Stimulated activated CD8-positive, alpha-beta memory T cell treated with anti-CD3 and anti-CD28 coated beads, Interleukin-12 subunit alpha, Interleukin-12 subunit beta, amount 100 ng/mL, for 24 hours (primary cell): ENCODE results near the gene OPHN1.
"Not testable (repeated sequence)": the region's sequence is repeated elsewhere in the genome, so short reads cannot be mapped to it uniquely, and the experiment has no call there.

ENCODE experiments used
- DNase-seq: peaks from one replicate; pipeline ENCODE4 v3.0.0-alpha.2; 2020; ENCODE audit errors: extremely low read depth

Gene OPHN1

DNA sequence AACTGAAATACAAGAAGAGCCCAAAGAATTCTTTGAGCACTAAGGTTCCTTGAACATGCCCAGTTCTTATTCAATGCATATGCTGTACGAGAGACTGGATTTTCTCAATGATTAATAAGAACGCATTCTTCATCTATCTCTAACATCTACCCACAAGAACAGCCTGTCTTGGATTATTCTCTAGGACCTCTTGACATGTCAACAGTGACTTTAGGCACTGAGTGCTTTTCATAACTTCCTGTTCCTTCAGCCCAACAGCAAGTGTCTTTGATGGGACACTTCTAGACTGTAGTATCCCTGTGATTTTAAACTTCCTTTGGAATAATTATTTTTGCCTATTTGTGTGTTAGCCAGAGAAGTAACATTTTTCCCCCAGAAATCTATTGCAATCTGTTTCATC, 69.3 kb downstream of the OPHN1 start:
- no peak for DNase-seq

DNA sequence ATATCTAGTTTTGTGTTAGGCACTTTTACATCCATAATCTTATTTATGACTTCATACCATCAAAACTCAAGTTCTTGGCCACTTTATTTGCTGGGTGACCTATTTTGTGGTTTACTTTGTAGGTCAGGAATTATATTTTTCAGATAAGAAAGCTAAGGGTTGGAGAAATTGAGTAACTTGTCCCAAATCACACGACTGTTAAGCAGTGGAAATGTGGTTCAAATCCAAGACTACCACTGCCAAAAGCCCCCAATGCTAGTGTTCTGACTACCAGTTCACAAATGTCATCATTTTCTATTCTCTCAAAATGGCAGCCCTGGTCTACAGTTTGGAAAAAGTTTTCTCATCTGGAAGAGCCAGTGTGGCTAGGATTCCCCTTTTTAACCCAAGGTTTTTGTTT, 74.6 kb downstream of the OPHN1 start:
- no peak for DNase-seq

DNA sequence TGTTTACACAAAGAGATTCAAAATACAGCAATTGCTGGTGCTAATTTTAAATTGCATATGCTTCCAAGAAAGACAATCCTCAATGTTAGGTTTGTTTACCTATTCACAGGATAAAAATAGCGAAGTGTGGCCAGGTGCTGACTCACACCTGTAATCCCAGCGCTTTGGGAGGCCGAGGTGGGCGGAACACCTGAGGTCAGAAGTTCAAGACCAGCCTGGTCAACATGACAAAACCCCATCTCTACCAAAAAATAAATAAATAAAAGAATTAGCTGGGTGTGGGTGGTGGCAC, 77.7 kb downstream of the OPHN1 start:
- no peak for DNase-seq

DNA sequence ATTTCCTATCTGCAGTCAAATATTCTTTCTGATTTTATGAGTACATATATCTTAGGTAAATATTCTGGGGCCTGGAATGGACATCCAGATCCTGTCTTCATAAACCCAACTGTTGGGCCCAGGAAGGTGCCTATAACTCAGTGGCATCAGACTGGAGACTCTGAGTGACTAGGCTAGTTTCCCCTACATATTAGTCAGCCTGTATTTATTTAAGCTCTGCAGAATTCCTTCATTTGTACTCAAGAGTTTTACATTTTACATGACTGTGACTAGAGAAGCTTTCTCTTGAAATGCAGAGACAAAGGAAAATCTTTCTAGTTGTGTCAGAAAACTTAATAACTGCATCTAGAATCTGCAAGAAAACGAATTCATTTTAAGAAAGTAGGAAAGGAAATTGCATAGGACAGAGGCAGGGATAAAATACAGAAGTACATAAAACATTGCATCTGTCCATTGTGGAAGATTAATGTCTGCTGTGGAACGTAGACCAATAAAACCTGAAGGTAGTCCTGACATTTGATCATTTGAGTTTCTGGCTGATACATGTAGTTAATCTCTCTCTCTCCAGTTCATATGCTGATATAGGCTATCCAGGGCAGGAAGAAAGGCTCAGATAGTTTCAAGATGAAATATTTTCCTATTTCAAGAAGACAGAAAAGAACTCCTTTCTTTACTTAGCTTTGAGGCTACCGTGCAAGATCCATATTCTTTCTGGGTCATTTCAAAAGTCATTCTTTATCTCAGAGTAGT, 78.2 kb downstream of the OPHN1 start:
- no peak for DNase-seq

DNA sequence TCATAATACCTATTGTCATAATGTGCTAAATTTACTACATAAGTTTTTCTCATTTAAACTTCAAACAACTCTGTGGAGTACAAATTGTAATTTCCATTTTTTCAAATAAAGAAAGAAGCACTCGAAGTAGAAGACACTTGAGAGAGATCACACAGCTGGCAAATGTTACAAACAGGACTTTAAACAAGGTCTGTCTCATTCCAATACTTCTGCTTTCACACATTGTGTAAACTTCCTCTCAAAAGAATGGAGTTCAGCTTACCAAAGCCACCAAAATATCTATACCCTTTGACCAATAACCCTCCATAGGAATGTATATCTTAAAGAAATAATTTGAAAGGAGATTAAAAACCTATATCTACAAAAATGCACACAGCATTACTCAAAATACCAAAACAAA, 88.3 kb downstream of the OPHN1 start:
- DNase-seq: no peak

DNA sequence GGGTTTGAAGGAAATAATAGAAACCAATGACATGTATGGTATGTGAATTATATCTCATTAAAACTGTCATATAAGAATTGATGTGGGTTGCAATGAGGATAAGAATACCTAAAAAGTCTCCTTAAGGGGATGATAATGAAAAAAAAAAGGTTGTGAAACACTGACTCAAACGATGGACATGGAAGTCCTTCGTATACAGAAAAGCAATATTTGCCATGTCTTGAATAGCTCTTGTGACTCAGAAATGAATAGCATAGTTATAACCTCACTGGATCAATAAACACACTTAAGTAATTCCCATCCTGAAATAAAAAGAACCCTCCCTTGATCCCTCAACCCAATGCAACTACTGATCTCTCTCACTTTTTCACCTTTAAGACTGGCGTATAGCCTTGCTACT, 89.7 kb downstream of the OPHN1 start:
- no peak for DNase-seq

DNA sequence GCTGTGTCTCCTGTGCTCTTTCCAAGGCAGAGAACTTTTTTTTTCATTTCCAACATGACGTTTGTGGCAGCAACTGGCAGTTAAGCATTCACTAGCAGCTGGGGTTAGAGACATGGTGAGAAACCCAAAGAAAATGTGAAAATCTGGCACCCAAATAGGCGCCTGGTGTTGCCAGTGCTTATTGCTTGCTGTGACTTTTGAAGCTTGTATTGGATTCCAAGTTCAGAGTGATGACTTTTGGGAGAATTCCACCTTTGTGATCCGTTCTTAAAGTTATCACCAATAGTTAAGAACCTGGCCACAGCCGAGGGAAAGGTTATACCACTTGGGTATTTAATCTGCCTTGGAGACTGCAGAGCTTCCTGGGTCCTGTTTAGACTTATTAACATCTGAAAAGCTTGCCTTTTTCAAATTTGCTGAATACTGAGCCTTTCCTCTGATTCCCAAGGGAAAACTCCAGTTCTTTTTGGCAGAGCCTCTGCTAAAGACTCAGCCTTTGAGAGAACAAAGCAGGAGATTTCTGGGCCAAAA, 101.0 kb downstream of the OPHN1 start:
- no peak for DNase-seq

DNA sequence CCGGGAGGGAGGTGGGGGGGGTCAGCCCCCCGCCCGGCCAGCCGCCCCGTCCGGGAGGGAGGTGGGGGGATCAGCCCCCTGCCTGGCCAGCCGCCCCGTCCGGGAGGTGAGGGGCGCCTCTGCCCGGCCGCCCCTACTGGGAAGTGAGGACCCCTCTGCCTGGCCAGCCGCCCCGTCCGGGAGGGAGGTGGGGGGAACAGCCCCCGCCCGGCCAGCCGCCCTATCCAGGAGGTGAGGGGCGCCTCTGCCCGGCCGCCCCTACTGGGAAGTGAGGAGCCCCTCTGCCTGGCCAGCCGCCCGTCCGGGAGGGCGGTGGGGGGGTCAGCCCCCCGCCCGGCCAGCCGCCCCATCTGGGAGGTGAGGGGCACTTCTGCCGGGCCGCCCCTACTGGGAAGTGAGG, 106.5 kb downstream of the OPHN1 start:
- not testable (repeated sequence) for DNase-seq

DNA sequence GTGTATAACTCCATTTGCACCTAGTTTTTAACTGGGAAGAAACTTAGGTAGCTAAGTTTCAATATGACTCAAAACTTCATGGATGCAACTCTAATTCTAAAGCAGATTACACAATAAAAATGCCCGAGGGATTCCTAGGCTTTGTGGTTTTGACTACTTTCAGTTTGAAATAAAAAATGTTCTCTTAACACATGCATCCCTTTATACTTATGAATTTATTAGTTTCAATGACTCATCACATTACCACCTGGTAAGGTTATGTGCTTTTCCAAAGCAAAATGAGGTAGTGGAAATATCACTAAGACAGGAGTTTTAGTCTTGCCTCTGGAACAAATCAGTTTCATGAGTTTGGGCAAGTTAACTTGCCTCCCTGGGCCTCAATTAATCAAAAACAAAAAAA, 125.5 kb downstream of the OPHN1 start:
- no peak for DNase-seq

DNA sequence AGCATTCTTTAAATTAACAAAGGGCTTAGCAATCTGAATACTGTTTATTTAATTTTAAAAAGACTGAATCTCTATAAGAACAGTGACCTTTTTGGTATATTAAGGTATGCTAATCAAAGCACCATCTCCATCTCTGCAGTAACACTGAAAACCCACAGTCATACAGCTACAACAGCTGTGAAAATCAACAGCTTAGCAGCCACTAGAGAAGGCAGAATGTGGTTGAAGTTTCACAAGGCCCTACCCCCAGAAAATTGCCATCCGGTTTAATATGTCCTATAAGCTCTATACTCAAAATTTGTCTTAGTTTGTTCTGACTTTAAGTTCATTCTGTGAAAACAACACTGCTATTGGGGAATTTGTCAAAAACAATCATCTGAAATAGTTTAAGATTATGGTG, 128.7 kb downstream of the OPHN1 start:
- no peak for DNase-seq

DNA sequence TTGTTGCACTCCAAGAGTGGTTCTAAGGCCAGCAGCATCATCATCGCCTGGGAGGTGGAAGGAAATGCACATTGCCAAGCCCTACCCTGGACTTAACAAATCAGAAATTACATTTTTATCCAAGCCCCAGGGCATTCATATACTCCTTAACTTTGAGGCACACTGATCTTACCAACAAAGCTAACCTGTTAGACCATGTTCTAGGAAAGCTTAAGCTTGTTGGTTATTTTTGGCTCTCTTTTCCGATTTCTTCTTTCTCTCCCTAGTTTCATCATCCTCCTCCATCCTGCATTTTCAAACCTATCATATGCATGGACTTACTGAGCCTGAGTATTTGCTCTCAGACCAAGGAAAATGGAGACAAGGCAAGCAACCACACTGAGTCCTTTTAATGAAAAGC, 133.4 kb downstream of the OPHN1 start:
- no peak for DNase-seq

DNA sequence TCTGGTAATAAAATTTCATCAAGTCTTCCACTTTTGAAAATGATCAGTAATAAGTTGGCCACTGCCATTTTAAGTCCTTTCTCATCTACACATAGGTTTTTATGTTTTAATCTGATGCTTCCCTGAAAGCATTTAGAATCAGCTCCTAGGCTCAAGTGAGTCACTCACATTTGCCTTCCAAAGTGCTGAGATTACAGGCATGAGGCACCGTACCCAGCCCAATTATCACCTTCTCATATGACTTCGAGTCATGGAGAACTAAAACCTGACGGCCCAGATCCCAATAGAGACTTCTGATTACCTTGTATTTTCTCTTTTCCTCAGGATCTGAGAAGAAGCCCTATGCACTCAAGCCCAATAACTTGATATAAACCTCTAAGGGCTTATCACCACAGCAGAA, 140.8 kb downstream of the OPHN1 start:
- no peak for DNase-seq

DNA sequence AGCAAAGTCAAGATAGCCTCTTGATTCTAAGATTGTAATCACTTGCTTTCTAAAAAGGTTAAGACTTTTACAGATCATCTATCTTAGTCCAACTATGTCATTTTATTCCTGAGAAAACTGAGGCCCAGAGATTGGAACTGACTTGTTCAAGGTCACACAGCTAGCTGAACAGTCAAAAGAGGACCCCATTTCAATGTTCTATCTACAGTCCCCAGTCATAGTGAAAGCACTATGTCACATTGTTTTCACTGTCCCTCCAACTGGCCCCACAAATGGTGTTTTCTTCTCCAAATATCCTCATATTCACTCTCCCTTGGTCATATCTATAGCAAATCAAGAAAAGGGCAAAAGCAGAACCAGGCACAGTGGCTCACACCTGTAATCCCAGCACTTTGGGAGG, 145.2 kb downstream of the OPHN1 start:
- DNase-seq: no peak

DNA sequence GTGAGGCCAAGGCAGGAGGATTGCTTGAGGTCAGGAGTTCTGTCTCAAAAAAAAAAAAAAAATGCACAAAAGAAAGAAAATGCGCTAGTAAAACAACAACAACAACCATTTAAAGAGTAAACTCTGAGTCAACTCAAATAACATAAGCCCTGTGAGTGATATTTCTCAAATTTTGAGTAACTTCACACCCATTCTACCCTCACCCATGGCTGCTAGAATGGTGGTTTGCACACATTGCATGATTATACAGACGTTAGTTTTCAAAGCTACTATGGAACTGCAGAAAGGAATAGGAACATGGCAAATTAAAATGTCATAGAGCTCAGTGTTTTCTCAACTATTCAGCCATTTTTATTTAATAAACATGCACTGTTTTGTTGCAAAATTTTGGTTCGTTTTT, 145.9 kb downstream of the OPHN1 start:
- no peak for DNase-seq

DNA sequence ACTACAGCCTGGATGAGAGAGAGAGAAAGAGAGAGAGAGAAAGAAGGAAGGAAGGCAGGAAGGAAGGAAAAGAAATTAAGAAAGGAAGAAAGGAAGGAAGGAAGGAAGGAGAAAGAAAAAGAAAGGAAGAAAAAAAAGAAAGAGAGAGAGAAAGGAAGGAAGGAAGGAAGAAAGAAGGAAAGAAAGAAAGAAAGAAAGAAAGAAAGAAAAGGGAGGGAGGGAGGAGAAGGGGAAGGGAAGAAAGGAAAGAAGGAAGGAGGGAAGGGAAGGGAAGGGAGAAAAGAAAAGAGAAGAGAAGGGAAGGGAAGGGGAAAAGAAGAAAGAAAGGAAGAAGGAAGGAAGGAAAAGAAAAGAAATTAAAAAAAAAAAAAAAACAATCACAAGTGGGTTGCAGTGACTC, 146.3 kb downstream of the OPHN1 start:
- no peak for DNase-seq

DNA sequence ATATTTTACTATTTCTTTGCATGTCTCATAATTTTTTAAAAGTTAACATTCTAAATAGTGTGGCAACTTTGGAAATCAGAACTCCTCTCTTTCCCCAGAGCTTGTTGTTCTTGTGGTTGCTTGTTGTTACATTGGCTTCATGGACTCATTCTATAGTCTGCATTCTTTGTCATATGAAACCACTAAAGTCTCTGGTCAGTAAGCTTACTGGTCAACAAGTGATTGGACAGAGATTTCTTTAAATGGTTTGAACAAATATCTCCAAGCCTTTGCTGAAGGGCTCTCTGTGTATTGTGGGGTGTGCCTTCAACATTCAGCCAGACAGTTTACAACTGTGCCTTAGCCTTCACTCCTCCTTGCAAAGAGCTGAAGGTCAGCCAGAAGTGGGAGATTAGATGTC, 147.2 kb downstream of the OPHN1 start:
- no peak for DNase-seq

DNA sequence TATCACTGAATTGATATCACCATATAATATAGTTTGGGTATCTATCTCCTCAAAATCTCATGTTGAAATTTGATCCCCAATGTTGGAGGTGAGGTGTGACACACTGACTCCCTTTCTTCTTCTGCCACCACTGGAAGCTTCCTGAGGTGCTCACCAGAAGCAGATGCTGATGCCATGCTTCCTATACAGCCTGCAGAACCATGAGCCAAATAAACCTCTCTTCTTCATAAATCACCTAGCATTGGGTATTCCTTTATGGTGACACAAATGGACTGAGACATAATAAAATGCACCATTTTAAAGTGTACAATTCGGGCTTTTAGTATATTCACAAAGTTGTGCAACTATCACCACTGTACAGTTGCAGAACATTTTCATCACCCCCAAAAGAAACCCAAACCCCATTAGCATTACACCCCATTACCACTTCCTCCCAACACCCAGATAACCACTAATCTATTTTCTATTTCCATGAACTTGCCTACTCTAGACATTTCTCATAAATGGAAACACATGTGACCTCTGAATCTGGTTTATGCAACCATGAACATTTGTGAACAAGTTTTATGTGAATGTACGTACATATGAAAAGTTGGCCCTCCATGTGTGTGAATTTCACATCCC, 148.9 kb downstream of the OPHN1 start:
- DNase-seq: no peak

DNA sequence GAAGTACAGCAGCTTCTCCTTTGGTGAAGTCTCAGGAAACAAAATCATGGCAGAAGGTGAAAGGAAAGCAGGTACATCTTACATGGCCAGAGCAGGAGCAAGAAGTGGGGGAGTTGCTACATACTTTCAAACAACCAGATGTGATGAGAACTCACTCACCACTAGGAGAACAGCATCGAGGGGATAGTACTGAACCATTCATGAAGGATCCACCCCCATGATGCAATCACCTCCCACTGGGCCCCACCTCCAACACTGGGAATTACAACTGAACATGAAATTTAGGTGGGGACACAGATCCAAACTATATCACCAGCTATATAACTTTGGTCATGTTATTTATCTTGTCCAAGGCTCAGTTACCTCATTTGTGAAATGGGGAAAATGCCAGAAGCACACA, 159.4 kb downstream of the OPHN1 start:
- no peak for DNase-seq

DNA sequence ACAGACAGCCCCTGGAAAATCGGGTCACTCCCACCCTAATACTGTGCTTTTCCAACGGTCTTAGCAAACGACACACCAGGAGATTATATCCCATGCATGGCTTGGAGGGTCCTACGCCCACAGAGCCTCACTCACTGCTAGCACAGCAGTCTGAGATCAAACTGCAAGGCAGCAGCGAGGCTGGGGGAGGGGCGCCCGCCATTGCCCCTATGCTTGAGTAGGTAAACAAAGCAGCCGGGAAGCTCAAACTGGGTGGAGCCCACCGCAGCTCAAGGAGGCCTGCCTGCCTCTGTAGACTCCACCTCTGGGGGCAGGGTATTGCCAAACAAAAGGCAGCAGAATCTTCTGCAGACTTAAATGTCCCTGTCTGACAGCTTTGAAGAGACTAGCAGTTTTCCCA, 168.5 kb downstream of the OPHN1 start:
- DNase-seq: not testable (repeated sequence)

DNA sequence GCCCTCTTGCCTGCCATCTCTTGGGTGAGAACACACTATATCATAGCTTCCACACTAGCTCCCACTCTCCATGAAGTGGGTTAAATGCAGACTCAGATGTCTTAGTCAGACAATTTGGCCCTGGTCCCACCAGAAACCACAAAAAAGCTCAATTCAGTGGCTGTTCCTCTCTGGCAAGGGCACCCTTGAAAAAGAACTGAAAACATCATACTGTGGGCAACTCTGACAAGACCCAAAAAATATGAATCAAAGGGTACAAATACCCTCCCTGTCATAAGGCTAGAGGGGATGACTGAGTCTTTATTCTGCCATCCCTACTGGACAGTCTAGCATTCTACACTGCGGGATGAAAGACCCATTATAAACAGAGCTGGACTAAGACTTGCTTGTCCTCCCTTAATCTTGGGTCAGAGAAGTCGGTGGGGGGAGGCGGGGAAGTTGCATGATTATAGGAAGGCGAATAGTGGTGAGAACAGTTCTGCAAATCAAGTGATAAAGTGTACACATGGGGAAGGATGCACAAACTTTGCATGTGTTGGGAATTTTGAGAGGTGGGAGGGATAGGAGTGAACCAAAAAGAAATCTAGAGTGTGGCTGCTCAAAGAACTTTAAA, 172.1 kb downstream of the OPHN1 start:
- DNase-seq: no peak

DNA sequence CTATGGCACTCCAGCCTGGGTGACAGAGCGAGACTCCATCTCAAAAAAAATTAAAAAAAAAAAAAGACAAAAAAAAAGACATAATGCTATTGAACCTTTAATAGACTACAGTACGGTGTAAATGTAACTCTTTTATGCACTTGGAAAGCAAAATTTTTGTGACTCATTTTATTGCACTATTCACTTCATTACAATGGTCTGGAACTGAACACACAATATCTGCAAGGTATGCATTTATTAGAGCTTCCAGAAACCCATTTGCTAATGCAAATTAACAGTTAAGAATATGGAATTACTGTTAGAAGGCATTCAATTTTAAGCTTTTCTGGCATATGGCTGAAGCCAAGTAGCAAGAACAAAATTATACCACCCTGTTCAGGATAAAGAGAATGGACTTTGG, 176.3 kb downstream of the OPHN1 start:
- no peak for DNase-seq

DNA sequence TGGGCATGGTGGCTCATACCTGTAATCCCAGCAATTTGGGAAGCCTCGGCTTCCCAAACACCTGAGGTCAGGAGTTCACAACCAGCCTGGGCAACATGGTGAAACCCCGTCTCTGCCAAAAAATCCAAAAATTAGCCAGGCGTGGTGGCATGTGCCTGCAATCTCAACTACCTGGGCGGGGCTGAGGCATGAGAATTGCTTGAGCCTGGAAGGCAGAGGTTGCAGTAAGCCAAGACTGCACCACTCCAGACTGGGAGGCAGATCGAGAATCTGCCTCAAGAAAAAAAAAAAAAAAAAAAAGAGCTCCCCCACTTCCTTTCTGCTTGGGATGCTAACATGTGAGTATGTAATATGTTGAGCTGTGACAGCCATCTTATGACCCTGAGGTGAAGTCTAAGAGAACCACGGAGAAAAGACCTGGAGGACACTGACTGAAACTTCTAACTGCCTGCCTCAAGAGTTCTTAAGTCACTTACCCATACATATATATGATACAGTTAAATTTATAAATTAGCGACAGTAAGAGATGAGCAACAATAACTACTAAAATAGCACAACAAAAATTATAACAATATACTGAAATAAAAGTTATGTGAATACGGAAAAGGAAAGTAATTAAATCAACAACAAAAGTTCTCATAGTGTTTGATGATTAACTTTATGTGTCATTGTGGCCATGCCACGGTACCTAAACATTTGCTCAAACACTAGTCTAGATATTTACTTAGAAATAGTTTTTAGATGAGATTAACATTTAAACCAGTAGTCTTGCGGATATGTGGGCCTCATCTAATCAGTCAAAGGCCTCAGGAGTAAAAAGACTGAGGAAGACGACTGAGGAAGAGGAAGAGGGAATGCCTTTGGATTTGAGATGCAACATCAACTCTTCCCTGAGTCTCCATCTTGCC, 178.3 kb downstream of the OPHN1 start:
- no peak for DNase-seq
